ENCODE results near the gene MACO1.
"Not testable (repeated sequence)": the region's sequence is repeated elsewhere in the genome, so short reads cannot be mapped to it uniquely, and the experiment has no call there.

DNA sequence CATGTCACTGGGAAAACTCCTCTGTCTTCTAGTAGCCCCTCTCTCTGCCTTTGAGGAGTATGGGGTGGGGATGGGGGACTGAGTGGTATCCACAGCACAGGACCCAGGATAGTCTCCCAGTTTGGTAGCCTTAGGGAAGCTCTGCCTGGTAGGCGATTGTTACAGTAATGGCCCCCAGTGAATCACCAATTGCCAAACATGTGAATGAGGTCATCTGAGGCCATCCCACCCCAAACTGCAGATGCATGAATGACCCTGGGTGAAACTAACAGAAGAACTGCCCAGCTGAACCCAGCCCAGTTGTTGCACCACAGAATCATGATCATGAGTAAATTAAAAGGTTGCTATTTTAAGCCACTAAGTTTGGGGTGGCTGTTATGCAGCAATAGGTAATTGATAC is 16.1 kb upstream of the MACO1 start:
- TF ChIP-seq ARNTL (CRISPR knock-in tag; IDR thresholded peaks at IDR 0.05; ENCODE audit: borderline replicate concordance, low read depth); PPARA (CRISPR knock-in tag; IDR thresholded peaks at IDR 0.05; ENCODE audit: borderline replicate concordance); ZNF8 (CRISPR knock-in tag; IDR thresholded peaks at IDR 0.05); ZFP3 (CRISPR knock-in tag; IDR thresholded peaks at IDR 0.05); ZNF565 (CRISPR knock-in tag; conservative IDR thresholded peaks at IDR 0.05; ENCODE audit: low read depth); TCF4 (CRISPR knock-in tag; IDR thresholded peaks at IDR 0.05; ENCODE audit: borderline replicate concordance); ZNF70 (CRISPR knock-in tag; IDR thresholded peaks at IDR 0.05); ISL1 (CRISPR knock-in tag; IDR thresholded peaks at IDR 0.05); ZFP30 (CRISPR knock-in tag; IDR thresholded peaks at IDR 0.05): not testable (repeated sequence)
- TF ChIP-seq, protein P1, sequence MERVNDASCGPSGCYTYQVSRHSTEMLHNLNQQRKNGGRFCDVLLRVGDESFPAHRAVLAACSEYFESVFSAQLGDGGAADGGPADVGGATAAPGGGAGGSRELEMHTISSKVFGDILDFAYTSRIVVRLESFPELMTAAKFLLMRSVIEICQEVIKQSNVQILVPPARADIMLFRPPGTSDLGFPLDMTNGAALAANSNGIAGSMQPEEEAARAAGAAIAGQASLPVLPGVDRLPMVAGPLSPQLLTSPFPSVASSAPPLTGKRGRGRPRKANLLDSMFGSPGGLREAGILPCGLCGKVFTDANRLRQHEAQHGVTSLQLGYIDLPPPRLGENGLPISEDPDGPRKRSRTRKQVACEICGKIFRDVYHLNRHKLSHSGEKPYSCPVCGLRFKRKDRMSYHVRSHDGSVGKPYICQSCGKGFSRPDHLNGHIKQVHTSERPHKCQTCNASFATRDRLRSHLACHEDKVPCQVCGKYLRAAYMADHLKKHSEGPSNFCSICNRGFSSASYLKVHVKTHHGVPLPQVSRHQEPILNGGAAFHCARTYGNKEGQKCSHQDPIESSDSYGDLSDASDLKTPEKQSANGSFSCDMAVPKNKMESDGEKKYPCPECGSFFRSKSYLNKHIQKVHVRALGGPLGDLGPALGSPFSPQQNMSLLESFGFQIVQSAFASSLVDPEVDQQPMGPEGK (CRISPR knock-in tag; IDR thresholded peaks at IDR 0.05; ENCODE audit: borderline replicate concordance): not testable (repeated sequence)
- TF ChIP-seq, protein P2, sequence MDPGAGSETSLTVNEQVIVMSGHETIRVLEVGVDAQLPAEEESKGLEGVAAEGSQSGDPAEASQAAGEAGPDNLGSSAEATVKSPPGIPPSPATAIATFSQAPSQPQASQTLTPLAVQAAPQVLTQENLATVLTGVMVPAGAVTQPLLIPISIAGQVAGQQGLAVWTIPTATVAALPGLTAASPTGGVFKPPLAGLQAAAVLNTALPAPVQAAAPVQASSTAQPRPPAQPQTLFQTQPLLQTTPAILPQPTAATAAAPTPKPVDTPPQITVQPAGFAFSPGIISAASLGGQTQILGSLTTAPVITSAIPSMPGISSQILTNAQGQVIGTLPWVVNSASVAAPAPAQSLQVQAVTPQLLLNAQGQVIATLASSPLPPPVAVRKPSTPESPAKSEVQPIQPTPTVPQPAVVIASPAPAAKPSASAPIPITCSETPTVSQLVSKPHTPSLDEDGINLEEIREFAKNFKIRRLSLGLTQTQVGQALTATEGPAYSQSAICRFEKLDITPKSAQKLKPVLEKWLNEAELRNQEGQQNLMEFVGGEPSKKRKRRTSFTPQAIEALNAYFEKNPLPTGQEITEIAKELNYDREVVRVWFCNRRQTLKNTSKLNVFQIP (CRISPR knock-in tag; IDR thresholded peaks at IDR 0.05; ENCODE audit: borderline replicate concordance, low read depth): not testable (repeated sequence)
- TF ChIP-seq, protein P3, sequence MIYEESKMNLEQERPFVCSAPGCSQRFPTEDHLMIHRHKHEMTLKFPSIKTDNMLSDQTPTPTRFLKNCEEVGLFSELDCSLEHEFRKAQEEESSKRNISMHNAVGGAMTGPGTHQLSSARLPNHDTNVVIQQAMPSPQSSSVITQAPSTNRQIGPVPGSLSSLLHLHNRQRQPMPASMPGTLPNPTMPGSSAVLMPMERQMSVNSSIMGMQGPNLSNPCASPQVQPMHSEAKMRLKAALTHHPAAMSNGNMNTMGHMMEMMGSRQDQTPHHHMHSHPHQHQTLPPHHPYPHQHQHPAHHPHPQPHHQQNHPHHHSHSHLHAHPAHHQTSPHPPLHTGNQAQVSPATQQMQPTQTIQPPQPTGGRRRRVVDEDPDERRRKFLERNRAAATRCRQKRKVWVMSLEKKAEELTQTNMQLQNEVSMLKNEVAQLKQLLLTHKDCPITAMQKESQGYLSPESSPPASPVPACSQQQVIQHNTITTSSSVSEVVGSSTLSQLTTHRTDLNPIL (CRISPR knock-in tag; IDR thresholded peaks at IDR 0.05; ENCODE audit: low read depth): not testable (repeated sequence)

Data from SK-N-SH treated with all-trans-retinoic acid at 6 μM for 48 hours (cell line).